HG02763 (cell line): ENCODE measurements around the gene SLC6A7.

Experiments used
- ATAC-seq: cut with Tn5 transposase; IDR thresholded peaks from one replicate; pipeline ENCODE4 v1.9.1; 2021; ENCODE audit warnings: mild to moderate bottlenecking, moderate library complexity; ENCODE audit not compliant: unreplicated experiment

SLC6A7 gene

GRCh38 chr5:150172556-150172955 is 17.3 kb upstream of the SLC6A7 start:
- ATAC-seq, result no peak

GRCh38 chr5:150173161-150173560 is 16.7 kb upstream of the SLC6A7 start:
- ATAC-seq, result no peak

GRCh38 chr5:150174285-150174684 is 15.6 kb upstream of the SLC6A7 start:
- ATAC-seq, result no peak

GRCh38 chr5:150175076-150175475 is 14.8 kb upstream of the SLC6A7 start:
- ATAC-seq, result no peak

- ATAC-seq, result no peak
These were observed 14.3 kb upstream of the SLC6A7 start for GRCh38 chr5:150175536-150175935.

- no peak for ATAC-seq
These were observed 13.0 kb upstream of the SLC6A7 start for GRCh38 chr5:150176745-150177477.

GRCh38 chr5:150177721-150178120 is 12.1 kb upstream of the SLC6A7 start:
- ATAC-seq, result no peak

- no peak for ATAC-seq
These were observed 11.6 kb upstream of the SLC6A7 start for GRCh38 chr5:150178262-150178661.

- ATAC-seq, result no peak
These were observed 10.7 kb upstream of the SLC6A7 start for GRCh38 chr5:150179019-150179620.

- no peak for ATAC-seq
These were observed 9.4 kb upstream of the SLC6A7 start for GRCh38 chr5:150180241-150181026.

GRCh38 chr5:150181027-150181426 is 8.8 kb upstream of the SLC6A7 start:
- ATAC-seq, result no peak

- no peak for ATAC-seq
These were observed 7.9 kb upstream of the SLC6A7 start for GRCh38 chr5:150181766-150182545.

- no peak for ATAC-seq
These were observed 7.1 kb upstream of the SLC6A7 start for GRCh38 chr5:150182774-150183173.

GRCh38 chr5:150183436-150183835 is 6.4 kb upstream of the SLC6A7 start:
- no peak for ATAC-seq

- no peak for ATAC-seq
These were observed 5.9 kb upstream of the SLC6A7 start for GRCh38 chr5:150184006-150184405.

GRCh38 chr5:150184990-150185912 is 4.6 kb upstream of the SLC6A7 start:
- no peak for ATAC-seq

- ATAC-seq, result no peak
These were observed 3.7 kb upstream of the SLC6A7 start for GRCh38 chr5:150186137-150186536.

GRCh38 chr5:150186897-150187296 is 3.0 kb upstream of the SLC6A7 start:
- no peak for ATAC-seq

- ATAC-seq, result no peak
These were observed 1.6 kb upstream of the SLC6A7 start for GRCh38 chr5:150188146-150188842.
